Parathyroid adenoma (tissue), 2 donors: ENCODE measurements around the gene GRM1.

ENCODE experiments used
- H2AFZ ChIP-seq: fragments of 300-600 bp; sonication (generic); one replicate; pipeline ENCODE4 v1.7.0; 2017; ENCODE audit warnings: antibody characterized with exemption, mild to moderate bottlenecking
- H3K27ac ChIP-seq: fragments of 300-600 bp; sonication (generic); one replicate; pipeline ENCODE4 v1.7.0; 2017
- H3K27me3 ChIP-seq: fragments of 300-600 bp; sonication (generic); one replicate; pipeline ENCODE4 v1.7.0; 2017; ENCODE audit warnings: low read length; ENCODE audit not compliant: control insufficient read depth, insufficient read depth
- H3K36me3 ChIP-seq: fragments of 300-600 bp; sonication (generic); one replicate; pipeline ENCODE4 v1.7.0; 2017; ENCODE audit warnings: low read length; ENCODE audit not compliant: control insufficient read depth, insufficient read depth
- H3K4me1 ChIP-seq: fragments of 300-600 bp; sonication (generic); one replicate; pipeline ENCODE4 v1.7.0; 2017; ENCODE audit warnings: control low read depth
- H3K4me2 ChIP-seq: fragments of 300-600 bp; sonication (generic); one replicate; pipeline ENCODE4 v1.7.0; 2017; ENCODE audit warnings: low read length
- H3K4me3 ChIP-seq: fragments of 300-600 bp; sonication (generic); one replicate; pipeline ENCODE4 v1.7.0; 2017; ENCODE audit warnings: low read depth, low read length
- H3K79me2 ChIP-seq: fragments of 300-600 bp; sonication (generic); one replicate; pipeline ENCODE4 v1.7.0; 2017; ENCODE audit warnings: control low read depth
- H3K9ac ChIP-seq: fragments of 300-600 bp; sonication (generic); one replicate; pipeline ENCODE4 v1.7.0; 2017; ENCODE audit warnings: mild to moderate bottlenecking
- H3K9me3 ChIP-seq: fragments of 300-600 bp; sonication (generic); one replicate; pipeline ENCODE4 v1.7.0; 2017; ENCODE audit warnings: low read length; ENCODE audit not compliant: control insufficient read depth
- TF ChIP-seq, protein P1 (sequence below): fragments of 300-600 bp; sonication (generic); IDR thresholded peaks from one replicate; pipeline ENCODE4 v1.7.0; 2017; ENCODE audit warnings: antibody characterized with exemption, mild to moderate bottlenecking
- donor health status: primary hyperparathyroidism.

The GRM1 gene

DNA sequence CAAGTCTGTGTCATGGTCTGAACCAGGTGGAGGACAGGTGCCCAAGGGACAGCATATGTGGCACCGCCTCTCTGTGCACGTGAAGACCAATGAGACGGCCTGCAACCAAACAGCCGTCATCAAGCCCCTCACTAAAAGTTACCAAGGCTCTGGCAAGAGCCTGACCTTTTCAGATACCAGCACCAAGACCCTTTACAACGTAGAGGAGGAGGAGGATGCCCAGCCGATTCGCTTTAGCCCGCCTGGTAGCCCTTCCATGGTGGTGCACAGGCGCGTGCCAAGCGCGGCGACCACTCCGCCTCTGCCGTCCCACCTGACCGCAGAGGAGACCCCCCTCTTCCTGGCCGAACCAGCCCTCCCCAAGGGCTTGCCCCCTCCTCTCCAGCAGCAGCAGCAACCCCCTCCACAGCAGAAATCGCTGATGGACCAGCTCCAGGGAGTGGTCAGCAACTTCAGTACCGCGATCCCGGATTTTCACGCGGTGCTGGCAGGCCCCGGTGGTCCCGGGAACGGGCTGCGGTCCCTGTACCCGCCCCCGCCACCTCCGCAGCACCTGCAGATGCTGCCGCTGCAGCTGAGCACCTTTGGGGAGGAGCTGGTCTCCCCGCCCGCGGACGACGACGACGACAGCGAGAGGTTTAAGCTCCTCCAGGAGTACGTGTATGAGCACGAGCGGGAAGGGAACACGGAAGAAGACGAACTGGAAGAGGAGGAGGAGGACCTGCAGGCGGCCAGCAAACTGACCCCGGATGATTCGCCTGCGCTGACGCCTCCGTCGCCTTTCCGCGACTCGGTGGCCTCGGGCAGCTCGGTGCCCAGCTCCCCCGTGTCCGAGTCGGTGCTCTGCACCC lies 405.2 kb downstream of the GRM1 start:
- H3K27ac ChIP-seq: no peak overlapping the region
- TF ChIP-seq, protein P1, sequence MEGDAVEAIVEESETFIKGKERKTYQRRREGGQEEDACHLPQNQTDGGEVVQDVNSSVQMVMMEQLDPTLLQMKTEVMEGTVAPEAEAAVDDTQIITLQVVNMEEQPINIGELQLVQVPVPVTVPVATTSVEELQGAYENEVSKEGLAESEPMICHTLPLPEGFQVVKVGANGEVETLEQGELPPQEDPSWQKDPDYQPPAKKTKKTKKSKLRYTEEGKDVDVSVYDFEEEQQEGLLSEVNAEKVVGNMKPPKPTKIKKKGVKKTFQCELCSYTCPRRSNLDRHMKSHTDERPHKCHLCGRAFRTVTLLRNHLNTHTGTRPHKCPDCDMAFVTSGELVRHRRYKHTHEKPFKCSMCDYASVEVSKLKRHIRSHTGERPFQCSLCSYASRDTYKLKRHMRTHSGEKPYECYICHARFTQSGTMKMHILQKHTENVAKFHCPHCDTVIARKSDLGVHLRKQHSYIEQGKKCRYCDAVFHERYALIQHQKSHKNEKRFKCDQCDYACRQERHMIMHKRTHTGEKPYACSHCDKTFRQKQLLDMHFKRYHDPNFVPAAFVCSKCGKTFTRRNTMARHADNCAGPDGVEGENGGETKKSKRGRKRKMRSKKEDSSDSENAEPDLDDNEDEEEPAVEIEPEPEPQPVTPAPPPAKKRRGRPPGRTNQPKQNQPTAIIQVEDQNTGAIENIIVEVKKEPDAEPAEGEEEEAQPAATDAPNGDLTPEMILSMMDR: no peak
- H3K9me3 ChIP-seq: no peaks in the 10 kb centered on the region
- H3K79me2 ChIP-seq: no peaks in the 10 kb centered on the region
- no peaks in the 10 kb centered on the region for H3K36me3 ChIP-seq
- H3K4me3 ChIP-seq: peak overlapping the region; percentile 28
- H2AFZ ChIP-seq: peak overlapping the region; percentile 84
- peak overlapping the region; percentile 77 for H3K4me2 ChIP-seq
- H3K9ac ChIP-seq: no peak overlapping the region
- H3K27me3 ChIP-seq: no peaks in the 10 kb centered on the region
- no peaks in the 10 kb centered on the region for H3K4me1 ChIP-seq

DNA sequence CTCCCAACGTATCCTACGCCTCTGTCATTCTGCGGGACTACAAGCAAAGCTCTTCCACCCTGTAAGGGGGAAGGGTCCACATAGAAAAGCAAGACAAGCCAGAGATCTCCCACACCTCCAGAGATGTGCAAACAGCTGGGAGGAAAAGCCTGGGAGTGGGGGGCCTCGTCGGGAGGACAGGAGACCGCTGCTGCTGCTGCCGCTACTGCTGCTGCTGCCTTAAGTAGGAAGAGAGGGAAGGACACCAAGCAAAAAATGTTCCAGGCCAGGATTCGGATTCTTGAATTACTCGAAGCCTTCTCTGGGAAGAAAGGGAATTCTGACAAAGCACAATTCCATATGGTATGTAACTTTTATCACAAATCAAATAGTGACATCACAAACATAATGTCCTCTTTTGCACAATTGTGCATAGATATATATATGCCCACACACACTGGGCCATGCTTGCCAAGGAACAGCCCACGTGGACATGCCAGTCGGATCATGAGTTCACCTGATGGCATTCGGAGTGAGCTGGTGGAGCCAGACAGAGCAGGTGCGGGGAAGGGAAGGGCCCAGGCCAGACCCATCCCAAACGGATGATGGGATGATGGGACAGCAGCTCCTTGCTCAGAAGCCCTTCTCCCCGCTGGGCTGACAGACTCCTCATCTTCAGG lies 406.0 kb downstream of the GRM1 start:
- Histone ChIP-seq H3K27me3 (no peaks in the 10 kb centered on the region), H3K9ac (no peak overlapping the region), H3K79me2 (no peaks in the 10 kb centered on the region), H3K4me1 (no peaks in the 10 kb centered on the region), H3K27ac (no peak overlapping the region), H3K9me3 (no peaks in the 10 kb centered on the region), H3K4me3 (peak overlapping the region; percentile 28), H2AFZ (peak overlapping the region; percentile 84), H3K36me3 (no peaks in the 10 kb centered on the region), H3K4me2 (peak overlapping the region; percentile 77)
- TF ChIP-seq, protein P1: no peak

DNA sequence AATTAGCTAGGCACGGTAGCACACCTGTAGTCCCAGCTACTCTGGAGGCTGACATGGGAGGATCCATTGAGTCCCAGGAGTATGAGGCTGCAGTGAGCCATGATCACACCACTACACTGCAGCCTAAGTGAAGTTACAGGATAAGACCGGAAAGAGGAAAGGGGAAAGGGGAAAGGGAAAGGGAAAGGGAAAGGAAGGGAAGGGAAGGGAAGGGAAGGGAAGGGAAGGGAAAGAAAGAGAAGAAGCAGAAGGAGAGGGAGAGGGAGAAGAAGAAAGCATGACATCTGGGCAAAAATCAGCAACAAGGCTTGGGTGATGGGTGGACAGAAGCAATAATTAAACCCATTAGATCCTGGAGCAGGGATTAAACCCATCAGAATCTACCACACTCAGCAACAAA lies 413.0 kb downstream of the GRM1 start:
- H3K36me3 ChIP-seq: no peaks in the 10 kb centered on the region
- no peak overlapping the region for H3K4me3 ChIP-seq
- no peak overlapping the region for H3K27ac ChIP-seq
- H3K79me2 ChIP-seq: no peaks in the 10 kb centered on the region
- TF ChIP-seq, protein P1: no peak
- H2AFZ ChIP-seq: no peak overlapping the region
- no peaks in the 10 kb centered on the region for H3K4me1 ChIP-seq
- H3K9ac ChIP-seq: no peak overlapping the region
- no peaks in the 10 kb centered on the region for H3K27me3 ChIP-seq
- H3K9me3 ChIP-seq: no peaks in the 10 kb centered on the region
- no peak overlapping the region for H3K4me2 ChIP-seq

DNA sequence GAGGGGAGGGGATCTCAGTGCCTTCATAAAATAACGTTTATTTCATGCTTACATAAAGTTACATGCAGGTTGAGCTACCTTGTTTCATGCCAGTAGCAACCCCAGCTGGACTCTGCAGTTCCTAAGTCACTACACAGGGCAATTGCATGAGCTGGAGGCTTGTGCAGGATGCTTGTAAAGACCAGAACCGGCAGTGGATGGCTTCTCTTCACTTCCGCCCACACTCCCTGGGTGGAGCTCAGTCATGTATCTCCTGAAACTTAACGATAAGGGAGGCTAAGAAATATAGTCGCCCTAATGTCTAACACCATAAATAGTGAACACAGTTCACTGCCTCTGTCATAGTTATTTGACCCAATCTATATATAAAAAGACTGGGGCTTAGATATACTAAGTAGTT lies 415.3 kb downstream of the GRM1 start:
- Histone ChIP-seq H3K27me3 (no peaks in the 10 kb centered on the region), H3K27ac (no peak overlapping the region), H3K36me3 (no peaks in the 10 kb centered on the region), H3K4me1 (no peaks in the 10 kb centered on the region), H3K4me2 (no peak overlapping the region), H3K9me3 (no peaks in the 10 kb centered on the region), H3K4me3 (no peak overlapping the region), H3K9ac (no peak overlapping the region), H3K79me2 (no peaks in the 10 kb centered on the region), H2AFZ (no peak overlapping the region)
- TF ChIP-seq, protein P1: no peak
